KMS-11 (cell line): ENCODE measurements around the gene SUPT3H.

Experiments
- H2AFZ ChIP-seq: fragments of 200-600 bp; sonication (generic); 2 replicates; pipeline ENCODE4 v1.6.1; 2016; ENCODE audit warnings: antibody characterized with exemption, mixed run types, low read depth
- H3K27ac ChIP-seq: fragments of 200-600 bp; sonication (generic); 2 replicates; pipeline ENCODE4 v1.6.1; 2016; ENCODE audit warnings: mild to moderate bottlenecking, mixed run types
- H3K27me3 ChIP-seq: fragments of 200-600 bp; sonication (generic); 2 replicates; pipeline ENCODE4 v1.6.1; 2017; ENCODE audit warnings: mild to moderate bottlenecking, low read depth, mixed run types, moderate library complexity; ENCODE audit not compliant: insufficient read depth
- H3K36me3 ChIP-seq: fragments of 200-600 bp; sonication (generic); 2 replicates; pipeline ENCODE4 v1.6.1; 2017; ENCODE audit warnings: mild to moderate bottlenecking, mixed run types; ENCODE audit not compliant: insufficient read depth
- H3K4me1 ChIP-seq: fragments of 200-600 bp; sonication (generic); 2 replicates; pipeline ENCODE4 v1.6.1; 2016; ENCODE audit warnings: mild to moderate bottlenecking, low read depth, mixed run types; ENCODE audit not compliant: poor library complexity, severe bottlenecking
- H3K4me2 ChIP-seq: fragments of 200-600 bp; sonication (generic); 2 replicates; pipeline ENCODE4 v1.7.0; 2016; ENCODE audit warnings: mild to moderate bottlenecking, mixed run types
- H3K4me3 ChIP-seq: fragments of 200-600 bp; sonication (generic); IDR thresholded peaks from 2 replicates; pipeline ENCODE4 v1.6.1; 2017; ENCODE audit warnings: low read depth, low read length, mixed read lengths; ENCODE audit not compliant: insufficient read depth
- H3K79me2 ChIP-seq: fragments of 200-600 bp; sonication (generic); 2 replicates; pipeline ENCODE4 v1.6.1; 2016; ENCODE audit warnings: low read depth, mixed run types; ENCODE audit not compliant: insufficient read depth
- H3K9ac ChIP-seq: fragments of 200-600 bp; sonication (generic); 2 replicates; pipeline ENCODE4 v1.6.1; 2016; ENCODE audit warnings: mild to moderate bottlenecking, mixed run types
- H4K20me1 ChIP-seq: fragments of 200-600 bp; sonication (generic); 2 replicates; pipeline ENCODE4 v1.6.1; 2016; ENCODE audit warnings: mild to moderate bottlenecking, mixed run types; ENCODE audit not compliant: insufficient read depth
- TF ChIP-seq, protein P1 (sequence below): fragments of 200-600 bp; sonication (generic); conservative IDR thresholded peaks from 2 replicates; pipeline ENCODE4 v1.6.1; 2017; ENCODE audit warnings: low read depth, mild to moderate bottlenecking, antibody characterized with exemption, low read length, moderate library complexity, mixed read lengths

SUPT3H gene

DNA sequence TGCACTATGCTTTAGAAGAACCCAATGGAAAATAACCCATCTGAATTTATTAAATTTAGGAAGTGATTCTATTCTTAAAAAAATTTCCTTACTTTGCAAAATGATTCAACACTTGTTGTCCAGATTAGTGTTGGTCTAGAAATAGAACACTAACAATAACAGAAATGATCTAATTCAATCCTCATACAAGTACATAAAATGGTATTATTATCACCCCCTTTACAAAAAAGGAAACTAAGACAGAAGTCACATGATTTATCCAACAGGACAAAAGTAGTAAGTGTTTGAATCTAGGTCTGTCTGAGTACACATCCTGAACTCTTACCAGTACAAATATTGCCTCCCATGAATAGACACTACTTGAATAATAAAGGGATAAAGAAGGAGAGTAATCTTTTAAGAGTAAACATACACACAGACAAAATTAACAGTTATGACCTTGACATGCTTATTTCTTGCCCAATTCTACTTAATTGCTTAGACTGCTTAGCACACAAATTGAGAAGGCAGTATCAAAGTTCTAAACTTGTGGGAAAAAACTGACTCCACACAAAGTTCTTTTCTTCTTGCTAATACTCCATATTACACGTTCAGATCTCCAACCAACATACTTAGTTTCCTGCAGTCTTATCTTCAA, 245.0 kb downstream of the SUPT3H start:
- no peaks in the 10 kb centered on the region for H3K79me2 ChIP-seq
- H2AFZ ChIP-seq = no peak overlapping the region
- no peak overlapping the region for H3K27ac ChIP-seq
- no peak overlapping the region for H3K9ac ChIP-seq
- H3K27me3 ChIP-seq = no peaks in the 10 kb centered on the region
- no peaks in the 10 kb centered on the region for H3K4me1 ChIP-seq
- H4K20me1 ChIP-seq = no peaks in the 10 kb centered on the region
- TF ChIP-seq, protein P1, sequence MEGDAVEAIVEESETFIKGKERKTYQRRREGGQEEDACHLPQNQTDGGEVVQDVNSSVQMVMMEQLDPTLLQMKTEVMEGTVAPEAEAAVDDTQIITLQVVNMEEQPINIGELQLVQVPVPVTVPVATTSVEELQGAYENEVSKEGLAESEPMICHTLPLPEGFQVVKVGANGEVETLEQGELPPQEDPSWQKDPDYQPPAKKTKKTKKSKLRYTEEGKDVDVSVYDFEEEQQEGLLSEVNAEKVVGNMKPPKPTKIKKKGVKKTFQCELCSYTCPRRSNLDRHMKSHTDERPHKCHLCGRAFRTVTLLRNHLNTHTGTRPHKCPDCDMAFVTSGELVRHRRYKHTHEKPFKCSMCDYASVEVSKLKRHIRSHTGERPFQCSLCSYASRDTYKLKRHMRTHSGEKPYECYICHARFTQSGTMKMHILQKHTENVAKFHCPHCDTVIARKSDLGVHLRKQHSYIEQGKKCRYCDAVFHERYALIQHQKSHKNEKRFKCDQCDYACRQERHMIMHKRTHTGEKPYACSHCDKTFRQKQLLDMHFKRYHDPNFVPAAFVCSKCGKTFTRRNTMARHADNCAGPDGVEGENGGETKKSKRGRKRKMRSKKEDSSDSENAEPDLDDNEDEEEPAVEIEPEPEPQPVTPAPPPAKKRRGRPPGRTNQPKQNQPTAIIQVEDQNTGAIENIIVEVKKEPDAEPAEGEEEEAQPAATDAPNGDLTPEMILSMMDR = no peak
- no peak overlapping the region for H3K4me2 ChIP-seq
- H3K4me3 ChIP-seq = no peak overlapping the region
- H3K36me3 ChIP-seq = no peaks in the 10 kb centered on the region

DNA sequence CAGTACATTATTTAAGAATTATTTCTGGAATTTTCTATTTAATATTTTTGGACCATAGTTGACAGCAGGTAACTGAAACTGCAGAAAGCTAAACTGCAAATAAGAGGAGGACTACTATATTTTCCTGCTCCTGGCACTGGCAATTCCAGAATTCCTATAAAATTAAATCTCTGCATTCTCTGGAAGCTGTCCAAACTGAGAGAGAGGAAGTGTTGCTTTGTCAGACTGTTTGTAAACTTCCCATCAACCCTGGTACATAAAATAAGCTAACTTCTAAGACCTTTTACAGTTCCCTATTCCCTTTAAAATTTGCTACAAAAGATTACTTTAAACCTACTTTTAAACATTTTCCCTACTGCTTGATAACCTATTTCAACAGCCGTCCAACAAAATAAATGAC, 245.7 kb downstream of the SUPT3H start:
- TF ChIP-seq, protein P1 = no peak

DNA sequence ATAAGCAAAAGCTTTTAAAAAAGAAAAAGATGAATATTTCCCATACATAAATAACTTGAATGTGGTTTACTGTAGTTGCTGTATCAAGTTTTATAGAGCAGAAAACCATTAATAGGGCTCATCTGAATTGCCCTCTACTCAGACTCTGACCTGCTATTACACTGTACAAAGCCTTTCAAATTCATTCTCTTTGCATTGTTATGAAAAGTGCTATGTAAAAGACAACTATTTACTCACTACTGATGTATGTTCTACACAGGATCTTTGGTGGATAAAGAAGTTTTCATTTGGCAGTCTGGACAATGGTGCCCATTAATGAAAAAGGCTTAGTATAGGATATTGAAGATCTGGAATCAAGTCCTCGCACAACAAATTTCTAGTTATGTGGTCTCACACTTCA, 248.7 kb downstream of the SUPT3H start:
- H2AFZ ChIP-seq = no peak overlapping the region
- H3K36me3 ChIP-seq = no peaks in the 10 kb centered on the region
- no peak overlapping the region for H3K4me2 ChIP-seq
- H3K4me3 ChIP-seq = no peak overlapping the region
- no peak overlapping the region for H3K27ac ChIP-seq
- TF ChIP-seq, protein P1 = no peak
- H4K20me1 ChIP-seq = no peaks in the 10 kb centered on the region
- no peaks in the 10 kb centered on the region for H3K27me3 ChIP-seq
- H3K79me2 ChIP-seq = no peaks in the 10 kb centered on the region
- H3K4me1 ChIP-seq = no peaks in the 10 kb centered on the region
- H3K9ac ChIP-seq = no peak overlapping the region

More for the DNA sequence above, 245.7 kb downstream of the SUPT3H start:
- Histone ChIP-seq H3K27me3 (no peaks in the 10 kb centered on the region), H3K36me3 (no peaks in the 10 kb centered on the region), H3K79me2 (no peaks in the 10 kb centered on the region), H3K9ac (no peak overlapping the region), H3K4me3 (no peak overlapping the region), H4K20me1 (no peaks in the 10 kb centered on the region), H3K4me2 (no peak overlapping the region), H3K27ac (no peak overlapping the region), H3K4me1 (no peaks in the 10 kb centered on the region), H2AFZ (no peak overlapping the region)

DNA sequence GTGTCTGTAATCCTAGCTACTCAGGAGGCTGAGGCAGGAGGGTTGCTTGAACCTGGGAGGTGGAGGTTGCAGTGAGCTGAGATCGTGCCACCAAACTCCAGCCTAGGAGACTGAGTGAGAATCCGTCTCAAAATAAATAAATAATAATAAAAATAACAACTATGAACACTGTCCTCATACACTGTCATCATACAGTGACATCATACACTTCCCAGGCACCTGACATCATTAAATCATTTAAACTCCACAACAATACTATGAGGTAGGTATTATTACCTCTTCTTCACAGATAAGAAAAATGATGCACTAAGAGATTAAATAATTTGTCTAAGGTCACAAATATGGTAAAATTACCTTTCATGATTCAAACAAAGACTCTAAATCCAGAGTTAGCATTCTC, 250.5 kb downstream of the SUPT3H start:
- Histone ChIP-seq H3K4me1 (no peaks in the 10 kb centered on the region), H3K27ac (no peak overlapping the region), H3K4me2 (no peak overlapping the region), H2AFZ (no peak overlapping the region), H3K9ac (no peak overlapping the region), H4K20me1 (no peaks in the 10 kb centered on the region), H3K27me3 (no peaks in the 10 kb centered on the region), H3K79me2 (no peaks in the 10 kb centered on the region), H3K4me3 (no peak overlapping the region), H3K36me3 (no peaks in the 10 kb centered on the region)
- TF ChIP-seq, protein P1 = no peak
